T follicular helper cell (primary cell): ENCODE data around the gene FGF3.

ENCODE experiments used
- DNase-seq: peaks from one replicate; pipeline ENCODE4 v3.0.0-alpha.2; 2020; ENCODE audit warnings: low read depth

Gene FGF3

DNA sequence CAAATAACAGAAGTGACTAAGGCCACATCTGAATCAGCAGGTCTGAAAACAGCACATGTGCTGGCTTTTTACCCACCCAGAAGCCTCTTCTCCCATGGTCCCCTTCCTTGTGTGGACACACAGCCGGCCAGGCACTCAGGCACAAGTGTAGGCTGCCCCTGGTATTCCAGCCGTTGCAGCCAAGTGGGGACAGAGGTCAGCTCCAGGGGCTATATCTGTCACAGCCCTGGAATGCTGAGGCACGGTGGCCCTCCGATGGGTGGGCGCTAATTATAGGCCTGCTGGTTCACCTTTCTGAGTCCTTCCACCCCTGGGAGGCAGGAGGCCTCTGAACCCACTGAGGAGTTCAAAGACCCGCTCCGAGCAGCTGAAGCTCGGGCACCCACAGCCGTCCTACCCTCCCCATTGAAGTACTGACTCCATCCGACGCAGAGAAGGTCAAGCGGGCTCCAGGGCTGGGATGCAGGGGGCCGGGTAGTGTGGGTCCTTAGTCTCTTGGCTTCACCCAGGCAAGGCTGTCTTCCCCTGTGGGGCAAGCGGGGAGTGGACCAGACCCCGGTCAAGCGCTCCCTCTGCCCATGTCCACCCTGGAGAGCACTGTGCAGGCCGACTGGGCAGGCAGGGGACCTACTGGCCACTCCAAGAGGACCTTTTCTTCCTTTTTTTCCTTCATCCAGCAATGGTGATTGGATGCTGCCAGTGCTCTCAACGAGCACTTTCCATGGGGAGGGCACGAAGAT is 14.3 kb downstream of the FGF3 start:
- DNase-seq, result no peak

- DNase-seq, result no peak
Observed at GRCh38 chr11:69803604-69804218, 15.5 kb downstream of the FGF3 start.

DNA sequence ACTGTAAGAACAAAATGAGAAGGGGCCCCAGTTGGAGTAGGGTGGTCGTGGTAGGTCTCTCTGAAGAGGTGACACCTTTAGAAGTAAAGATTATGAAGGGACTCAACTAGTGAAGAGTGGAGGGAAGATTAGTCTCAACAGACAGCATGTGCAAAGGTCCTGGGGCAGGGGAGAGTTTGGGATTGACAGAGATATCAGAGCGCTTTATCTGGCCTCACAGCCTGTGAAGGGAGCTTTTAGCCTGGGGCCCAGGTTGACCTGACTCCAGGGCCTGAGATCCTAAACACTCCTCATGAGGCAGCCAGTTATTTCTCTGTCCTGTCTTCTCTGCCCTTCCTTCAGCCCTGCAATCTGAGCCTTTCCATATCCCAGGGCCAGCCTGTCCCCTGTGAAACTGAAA is 16.2 kb downstream of the FGF3 start:
- no peak for DNase-seq

GRCh38 chr11:69802590-69802989 is 16.6 kb downstream of the FGF3 start:
- DNase-seq, result no peak

DNA sequence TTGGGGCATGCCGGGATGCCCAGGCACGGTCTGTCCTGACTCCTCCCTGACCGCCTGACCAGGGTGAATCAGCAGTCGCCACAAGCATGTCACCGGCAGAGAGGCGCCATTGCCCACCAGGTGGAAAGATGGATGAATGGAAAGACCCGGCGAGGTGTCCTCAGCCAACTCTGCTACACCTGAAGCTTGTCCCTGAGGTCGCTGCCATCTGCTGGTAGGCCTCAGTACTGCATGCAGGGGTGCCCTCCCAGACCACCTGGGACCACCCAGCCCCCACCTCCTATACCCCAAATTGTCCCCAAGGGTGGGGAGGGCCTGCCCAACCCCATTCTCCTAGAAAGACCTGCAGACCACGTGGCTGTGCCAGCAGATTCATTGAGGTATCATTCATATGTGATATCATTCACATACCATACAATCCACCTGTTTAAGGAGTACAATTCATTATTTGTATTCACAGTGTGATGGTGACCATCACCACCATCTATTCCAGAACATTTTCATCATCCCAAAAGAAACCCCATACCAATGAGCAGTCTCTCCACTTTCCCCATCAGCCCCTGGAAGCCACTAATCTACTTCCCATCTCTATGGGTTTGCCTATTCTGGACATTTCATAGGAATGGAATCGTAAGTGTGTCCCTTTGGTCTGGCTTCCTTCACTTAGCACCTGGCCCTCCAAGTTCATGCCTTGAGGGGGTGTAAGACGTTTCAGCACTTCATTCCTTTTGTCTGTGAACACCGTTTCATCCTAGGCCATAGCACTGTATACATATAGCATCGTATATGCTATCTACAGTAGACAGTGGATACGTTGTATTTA is 17.5 kb downstream of the FGF3 start:
- DNase-seq, result no peak

GRCh38 chr11:69800278-69800677 is 18.9 kb downstream of the FGF3 start:
- DNase-seq, result no peak

GRCh38 chr11:69799582-69799981 is 19.6 kb downstream of the FGF3 start:
- no peak for DNase-seq

- no peak for DNase-seq
Observed at GRCh38 chr11:69799097-69799496, 20.1 kb downstream of the FGF3 start.

DNA sequence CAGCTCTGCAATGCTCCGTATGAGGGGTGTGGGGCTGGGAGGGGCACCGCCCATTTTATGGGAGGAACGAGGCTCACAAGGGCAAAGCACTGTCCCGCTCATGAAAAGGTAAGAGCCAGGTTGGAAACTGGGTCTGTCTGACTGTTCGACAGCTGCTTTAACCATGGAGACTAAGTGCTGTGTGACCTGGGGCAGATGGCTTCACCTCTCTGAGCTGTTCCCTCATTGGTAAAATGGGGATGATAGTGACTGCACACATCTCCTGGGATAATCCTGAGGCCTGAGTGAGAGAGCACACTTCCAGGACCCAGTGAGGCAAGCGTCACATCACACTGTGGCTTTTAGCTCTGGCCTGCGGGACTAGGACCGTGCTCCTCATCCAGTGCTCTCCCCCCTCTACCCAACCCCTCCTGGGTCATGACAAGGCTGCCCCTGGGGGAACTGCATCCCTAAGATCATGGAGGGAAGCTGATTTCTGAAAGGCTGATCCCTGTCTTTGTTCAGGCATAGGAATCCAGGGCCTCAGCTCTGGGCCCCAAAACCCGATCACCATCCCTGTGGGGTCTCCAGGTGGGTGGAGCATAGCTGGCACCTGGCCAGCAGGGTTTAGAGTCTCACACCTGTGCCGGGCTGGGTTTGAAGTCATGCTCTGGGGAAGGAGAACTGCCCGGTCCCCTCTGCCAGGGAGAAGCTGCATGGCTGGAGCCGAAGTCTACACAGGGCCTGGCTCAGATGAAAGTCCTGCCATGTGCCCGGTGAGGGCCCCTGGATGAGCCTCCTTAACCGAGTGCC is 21.3 kb downstream of the FGF3 start:
- no peak for DNase-seq

DNA sequence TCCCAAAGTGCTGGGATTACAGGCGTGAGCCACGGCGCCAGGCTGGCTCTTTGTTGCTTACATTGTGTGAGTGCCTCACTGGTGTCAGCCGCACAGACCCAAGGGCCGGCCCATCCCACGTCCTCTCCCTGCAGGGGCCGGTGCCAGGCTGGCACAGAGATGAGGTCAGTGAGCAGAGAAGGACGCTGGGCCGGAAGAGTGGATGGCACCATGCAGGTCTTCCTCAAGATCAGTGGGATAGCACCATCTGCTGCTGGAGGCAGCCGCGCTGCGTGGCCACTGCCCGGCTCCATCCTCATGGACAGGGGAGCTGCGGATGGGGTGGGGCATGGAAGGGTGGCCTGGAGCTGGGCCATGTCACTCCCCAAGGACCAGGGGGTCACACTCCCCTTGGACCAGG is 22.1 kb downstream of the FGF3 start:
- no peak for DNase-seq

DNA sequence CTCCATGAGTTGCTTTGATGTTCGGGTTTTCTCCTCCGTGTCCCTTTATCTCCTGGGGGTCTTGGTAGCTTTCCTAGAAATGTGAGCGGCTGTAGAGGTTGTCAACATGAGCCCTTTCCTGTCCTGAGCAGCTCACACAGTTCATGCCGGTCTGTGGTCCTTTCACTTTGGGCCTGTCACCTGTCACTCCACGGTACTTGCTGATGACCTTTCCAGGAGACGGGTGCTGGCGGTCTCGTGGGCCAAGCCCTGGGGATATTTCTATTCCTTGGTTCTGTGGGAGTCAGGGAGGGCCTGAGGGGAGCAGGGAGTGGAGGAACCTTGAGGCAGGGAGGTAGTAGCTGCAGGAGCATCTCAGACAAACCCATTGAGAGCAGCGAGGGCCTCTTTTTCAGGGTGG is 23.2 kb downstream of the FGF3 start:
- no peak for DNase-seq

- DNase-seq, result no peak
Observed at GRCh38 chr11:69791276-69792180, 27.7 kb downstream of the FGF3 start.

GRCh38 chr11:69788956-69789355 is 30.3 kb downstream of the FGF3 start:
- DNase-seq, result no peak

DNA sequence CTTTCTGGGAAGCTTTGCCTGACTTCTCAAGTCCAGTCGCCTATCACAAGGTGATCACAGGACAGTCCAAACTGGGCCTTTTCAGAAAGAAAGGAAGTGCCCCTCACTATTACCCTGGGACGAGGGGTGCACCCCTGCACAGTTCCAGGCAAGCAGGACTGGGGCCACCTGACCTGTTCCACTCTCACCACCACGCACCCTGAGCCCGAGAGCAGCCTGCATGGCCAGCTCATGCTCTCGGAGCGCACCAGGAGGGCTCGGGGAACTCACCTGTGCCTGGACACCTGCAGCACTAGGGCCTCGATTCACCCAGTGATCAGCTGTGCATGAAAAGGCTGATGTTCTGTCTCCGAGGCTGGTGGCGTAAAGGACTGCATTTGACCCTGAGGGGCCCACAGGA is 31.3 kb downstream of the FGF3 start:
- no peak for DNase-seq

- DNase-seq, result no peak
Observed at GRCh38 chr11:69787457-69787856, 31.8 kb downstream of the FGF3 start.

DNA sequence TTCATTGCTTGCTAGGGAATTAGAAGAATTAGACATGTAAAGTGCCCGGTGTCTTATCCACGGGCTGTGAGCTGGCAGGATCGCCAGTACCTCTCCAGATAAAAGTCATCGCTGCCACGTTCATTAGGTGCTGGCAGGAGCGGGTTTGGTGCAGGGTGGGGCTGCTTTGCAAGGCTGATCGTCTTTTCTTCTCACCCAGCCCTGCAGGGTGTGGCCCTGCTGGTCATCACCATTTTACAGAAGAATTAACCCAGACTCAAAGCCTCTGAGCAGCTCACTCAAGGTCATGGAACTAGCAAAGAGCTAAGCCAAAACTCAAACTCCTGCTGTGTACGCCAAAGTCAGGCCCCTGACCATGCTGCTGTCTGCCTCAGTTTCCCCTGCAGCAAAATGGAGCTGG is 38.0 kb downstream of the FGF3 start:
- DNase-seq, result no peak

- DNase-seq, result no peak
Observed at GRCh38 chr11:69778373-69778772, 40.8 kb downstream of the FGF3 start.

- no peak for DNase-seq
Observed at GRCh38 chr11:69775163-69775755, 44.0 kb downstream of the FGF3 start, which contains the start of gene FGF4. FGF4 (minus strand) TSS chr11:69775341; CDS start chr11:69775084, 257 bp downstream.

DNA sequence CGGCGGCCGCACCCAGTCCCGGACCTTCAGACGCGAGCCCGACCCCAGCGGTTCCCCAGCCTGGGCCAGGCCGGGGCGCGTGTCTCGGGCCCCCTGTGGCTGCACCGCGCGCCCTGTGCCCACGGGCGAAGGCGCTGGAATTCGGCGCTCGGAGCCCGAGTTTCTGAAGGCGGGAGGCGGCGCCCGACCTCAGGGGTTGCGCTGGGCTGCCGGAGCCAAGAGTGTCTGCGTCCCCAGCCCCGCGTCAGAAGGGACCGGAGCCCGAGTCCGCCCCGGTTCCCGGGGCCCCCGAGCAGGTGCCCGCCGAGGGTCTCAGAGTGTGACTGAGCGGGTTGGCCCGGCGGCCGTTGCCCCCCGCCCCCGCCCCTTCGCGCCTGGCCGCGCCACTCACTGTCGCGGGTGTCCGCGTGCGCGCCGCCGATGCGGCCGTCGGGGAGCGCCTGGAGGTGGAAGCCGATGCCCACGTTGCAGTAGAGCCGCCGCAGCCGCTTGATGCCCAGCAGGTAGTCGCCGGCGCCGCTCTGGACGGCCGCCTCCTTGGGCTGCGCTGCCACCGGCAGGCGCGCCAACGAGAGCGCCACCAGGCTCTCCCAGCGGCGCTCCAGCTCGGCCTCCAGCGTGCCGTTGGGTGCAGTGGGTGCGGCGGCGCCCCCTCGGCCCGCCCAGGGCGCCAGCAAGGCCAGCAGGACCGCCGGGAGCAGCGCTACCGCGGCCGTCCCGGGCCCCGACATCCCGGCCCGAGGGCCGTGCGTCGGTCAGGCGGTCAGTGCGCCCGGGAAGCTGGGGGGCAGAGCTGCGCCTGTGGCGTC is 44.7 kb downstream of the FGF3 start:
- no peak for DNase-seq
